ENCODE measurements around the gene ACACA. TPM values are rescaled to one million over a fixed set of nuclear protein-coding genes. Genes with fewer than 3 reads are reported as not detected.

ACACA gene
- total RNA-seq, 2 experiments from 2014 or later = 38.7 TPM

DNA sequence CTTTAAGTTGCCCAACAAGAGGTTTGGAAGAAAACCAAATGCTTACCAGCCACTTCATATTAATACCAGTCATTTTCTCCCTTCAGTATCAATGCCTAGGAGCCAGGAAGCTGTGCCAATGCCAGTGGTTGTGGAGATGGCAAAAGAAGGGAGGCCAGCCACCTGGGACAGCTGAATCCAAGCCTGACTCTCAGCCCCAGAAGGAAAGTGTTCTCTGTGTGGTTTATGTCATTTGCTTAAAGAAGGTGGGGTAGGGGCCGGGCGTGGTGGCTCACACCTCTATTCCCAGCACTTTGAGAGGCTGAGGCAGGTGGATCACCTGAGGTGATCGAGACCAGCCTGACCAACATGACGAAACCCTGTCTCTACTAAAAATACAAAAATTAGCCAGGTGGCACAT lies 17.5 kb downstream of the ACACA start:
- Mint-ChIP-seq H3K36me3 (ENCODE audit: low read depth) (no peaks in the 10 kb centered on the region), H3K27me3 (no peaks in the 10 kb centered on the region), H3K4me1 (peaks cover 23% of the 10 kb centered on the region), H3K4me3 (no peak overlapping the region), H3K9me3 (no peaks in the 10 kb centered on the region), H3K27ac (no peak overlapping the region)
- no peak for DNase-seq
- ChIA-PET CTCF (interaction anchor here (1.5 kb wide), 1 partner anchor 13 kb away, joined by 3 read pairs; no protein-coding TSS in a partner anchor), POLR2A (no interaction called here)

GRCh38 chr17:37388266-37388665 lies 18.4 kb downstream of the ACACA start:
- Mint-ChIP-seq H3K4me3 (no peak overlapping the region), H3K27ac (no peak overlapping the region), H3K36me3 (ENCODE audit: low read depth) (no peaks in the 10 kb centered on the region), H3K27me3 (no peaks in the 10 kb centered on the region), H3K4me1 (peaks cover 20% of the 10 kb centered on the region), H3K9me3 (no peaks in the 10 kb centered on the region)
- CTCF ChIA-PET = interaction anchor here (0.6 to 1.5 kb wide), 6 partner anchors 9 to 199 kb away, joined by 3 to 6 read pairs (median 3); no protein-coding TSS in a partner anchor
- DNase-seq = no peak
- POLR2A ChIA-PET = no interaction called here

GRCh38 chr17:37386462-37386861 lies 20.2 kb downstream of the ACACA start:
- ChIA-PET CTCF (interaction anchor here (1.6 to 1.7 kb wide), 2 partner anchors 8 to 10 kb away, joined by 5 to 6 read pairs; partner anchors contain the start of gene C17orf78), POLR2A (no interaction called here)
- H3K27ac Mint-ChIP-seq = no peak overlapping the region
- no peaks in the 10 kb centered on the region for H3K27me3 Mint-ChIP-seq
- no peak for DNase-seq
- no peak overlapping the region for H3K4me3 Mint-ChIP-seq
- H3K36me3 Mint-ChIP-seq (ENCODE audit: low read depth) = no peaks in the 10 kb centered on the region
- peaks cover 4% of the 10 kb centered on the region for H3K4me1 Mint-ChIP-seq
- no peaks in the 10 kb centered on the region for H3K9me3 Mint-ChIP-seq

GRCh38 chr17:37385474-37385990 lies 21.1 kb downstream of the ACACA start:
- ChIA-PET POLR2A (no interaction called here), CTCF (interaction anchor here (1.3 kb wide), 2 partner anchors 12 to 52 kb away, joined by 3 to 7 read pairs; no protein-coding TSS in a partner anchor)
- H3K27ac Mint-ChIP-seq = no peak overlapping the region
- no peaks in the 10 kb centered on the region for H3K27me3 Mint-ChIP-seq
- H3K4me1 Mint-ChIP-seq = no peaks in the 10 kb centered on the region
- H3K4me3 Mint-ChIP-seq = no peak overlapping the region
- no peak for DNase-seq
- H3K36me3 Mint-ChIP-seq (ENCODE audit: low read depth) = no peaks in the 10 kb centered on the region
- H3K9me3 Mint-ChIP-seq = no peaks in the 10 kb centered on the region

DNA sequence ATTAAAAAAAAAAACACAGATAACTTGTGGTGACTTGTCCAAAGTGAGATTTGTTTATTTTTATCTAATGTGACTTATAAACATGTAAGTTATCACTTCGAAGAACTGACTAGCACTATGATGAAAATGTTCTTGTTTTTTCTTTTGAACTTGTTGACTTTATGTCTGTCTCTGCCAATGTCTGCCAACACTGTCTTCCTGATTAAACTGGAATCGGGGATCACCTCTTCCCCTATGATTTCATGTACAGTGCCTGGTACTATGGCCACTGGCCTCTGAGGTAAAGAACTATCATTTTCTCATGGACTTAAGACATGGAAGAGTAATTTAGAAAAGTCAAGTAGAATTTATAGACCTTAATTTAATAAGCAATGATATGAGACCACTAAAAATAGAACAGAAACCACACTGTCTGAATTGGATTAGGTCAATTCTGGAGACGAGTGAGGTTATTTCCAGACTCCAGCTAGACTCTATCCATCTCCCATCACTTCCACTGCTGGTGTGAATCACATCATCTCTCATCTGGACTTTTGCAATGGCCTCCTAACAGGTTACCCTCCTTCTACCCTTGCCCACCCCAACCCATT lies 22.0 kb downstream of the ACACA start:
- POLR2A ChIA-PET = no interaction called here
- no peaks in the 10 kb centered on the region for H3K9me3 Mint-ChIP-seq
- no peak for DNase-seq

GRCh38 chr17:37382056-37382455 lies 24.6 kb downstream of the ACACA start:
- no peaks in the 10 kb centered on the region for H3K4me1 Mint-ChIP-seq
- H3K27me3 Mint-ChIP-seq = no peaks in the 10 kb centered on the region
- H3K27ac Mint-ChIP-seq = no peak overlapping the region
- H3K4me3 Mint-ChIP-seq = no peak overlapping the region
- CTCF ChIA-PET = interaction anchor here (1.2 kb wide), 1 partner anchor 29 kb away, joined by 3 read pairs; no protein-coding TSS in a partner anchor
- no peaks in the 10 kb centered on the region for H3K9me3 Mint-ChIP-seq
- no peak for DNase-seq
- H3K36me3 Mint-ChIP-seq (ENCODE audit: low read depth) = no peaks in the 10 kb centered on the region
- POLR2A ChIA-PET = interaction anchor here (0.7 kb wide), 1 partner anchor 56 kb away, joined by 3 read pairs; no protein-coding TSS in a partner anchor

More for the DNA sequence above, 22.0 kb downstream of the ACACA start:
- CTCF ChIA-PET = interaction anchor here (1.3 kb wide), 2 partner anchors 12 to 53 kb away, joined by 3 to 7 read pairs; no protein-coding TSS in a partner anchor
- H3K4me3 Mint-ChIP-seq = no peak overlapping the region
- no peaks in the 10 kb centered on the region for H3K36me3 Mint-ChIP-seq (ENCODE audit: low read depth)
- H3K27me3 Mint-ChIP-seq = no peaks in the 10 kb centered on the region
- no peak overlapping the region for H3K27ac Mint-ChIP-seq
- H3K4me1 Mint-ChIP-seq = no peaks in the 10 kb centered on the region

GRCh38 chr17:37375706-37376105 lies 30.9 kb downstream of the ACACA start, which contains the start of gene C17orf78:
TSS of gene C17orf78 (plus strand) at chr17:37375985. CDS start at chr17:37376093, 108 bp downstream.
- POLR2A ChIA-PET = no interaction called here
- no peak within 1 kb of the TSS for H3K27ac Mint-ChIP-seq

DNA sequence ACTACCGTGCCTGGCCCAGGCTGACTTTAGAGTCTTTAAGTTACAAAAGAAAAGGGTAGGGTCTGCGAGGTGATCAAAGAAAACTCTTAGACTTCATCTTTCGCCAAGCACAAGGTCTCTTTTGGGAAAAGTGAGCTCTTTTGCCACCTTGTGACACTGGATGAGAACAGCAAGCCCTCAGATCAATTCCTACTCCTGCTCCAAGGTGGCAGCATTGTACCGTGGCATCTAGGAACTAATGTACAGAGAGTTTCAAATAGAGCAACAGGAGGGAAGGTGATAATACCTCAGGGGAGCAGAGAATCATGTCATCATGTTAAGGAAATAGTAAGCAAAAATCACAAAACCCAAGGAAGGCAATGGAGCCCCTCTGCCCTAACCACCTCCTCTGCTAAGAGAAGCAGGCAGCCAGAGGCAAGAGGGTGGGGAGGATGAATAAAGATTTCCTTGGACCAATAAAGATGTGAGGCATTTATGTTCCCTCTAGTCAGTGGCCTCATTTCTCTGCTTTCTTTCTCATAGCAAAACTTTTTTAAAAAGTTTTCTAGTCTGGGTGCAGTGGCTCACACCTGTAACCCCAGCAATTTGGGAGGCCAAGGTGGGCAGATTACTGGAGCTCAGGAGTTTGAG lies 33.0 kb downstream of the ACACA start:
- Mint-ChIP-seq H3K27ac (no peak overlapping the region), H3K9me3 (no peaks in the 10 kb centered on the region), H3K36me3 (ENCODE audit: low read depth) (no peaks in the 10 kb centered on the region), H3K4me3 (no peak overlapping the region), H3K4me1 (peaks cover 7% of the 10 kb centered on the region), H3K27me3 (no peaks in the 10 kb centered on the region)
- ChIA-PET POLR2A (no interaction called here), CTCF (interaction anchor here (0.6 to 2.1 kb wide), 35 partner anchors 9 to 771 kb away, joined by 3 to 14 read pairs (median 4); partner anchors contain the start of genes ACACA, MRM1, SYNRG and TADA2A)
- DNase-seq = peak; percentile 80

More at GRCh38 chr17:37375706-37376105, 30.9 kb downstream of the ACACA start, which contains the start of gene C17orf78:
- no peaks in the 10 kb centered on the region for H3K36me3 Mint-ChIP-seq (ENCODE audit: low read depth)
- no peak for DNase-seq
- no peaks in the 10 kb centered on the region for H3K27me3 Mint-ChIP-seq
- no peak within 1 kb of the TSS for H3K4me3 Mint-ChIP-seq
- CTCF ChIA-PET = interaction anchor here (0.6 to 1.5 kb wide), 5 partner anchors 11 to 1417 kb away, joined by 3 to 6 read pairs (median 3); no protein-coding TSS in a partner anchor
- peaks cover 7% of the 10 kb centered on the region for H3K4me1 Mint-ChIP-seq
- H3K9me3 Mint-ChIP-seq = no peaks in the 10 kb centered on the region

DNA sequence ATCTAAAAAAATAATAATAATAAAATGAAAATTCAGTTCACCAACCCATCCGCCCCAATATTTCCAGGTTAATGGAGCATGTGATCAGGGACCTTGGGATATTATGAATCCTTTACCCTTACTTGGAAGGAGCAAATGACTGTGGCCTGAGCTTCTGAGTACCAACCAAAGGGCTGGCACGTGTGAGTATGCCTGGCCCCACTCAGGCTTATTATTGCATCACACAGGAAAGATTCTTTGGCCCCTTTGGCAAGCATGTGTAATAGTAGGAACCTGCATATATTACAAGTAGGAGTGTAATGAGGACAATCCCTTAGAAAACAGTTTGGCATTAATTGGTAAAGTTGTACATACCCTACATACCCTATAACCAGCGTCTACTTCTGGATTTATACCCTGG lies 38.1 kb downstream of the ACACA start:
- Mint-ChIP-seq H3K4me3 (no peak overlapping the region), H3K4me1 (peaks cover 6% of the 10 kb centered on the region), H3K27ac (no peak overlapping the region), H3K27me3 (no peaks in the 10 kb centered on the region), H3K36me3 (ENCODE audit: low read depth) (no peaks in the 10 kb centered on the region), H3K9me3 (no peaks in the 10 kb centered on the region)
- ChIA-PET CTCF (no interaction called here), POLR2A (no interaction called here)
- DNase-seq = no peak

DNA sequence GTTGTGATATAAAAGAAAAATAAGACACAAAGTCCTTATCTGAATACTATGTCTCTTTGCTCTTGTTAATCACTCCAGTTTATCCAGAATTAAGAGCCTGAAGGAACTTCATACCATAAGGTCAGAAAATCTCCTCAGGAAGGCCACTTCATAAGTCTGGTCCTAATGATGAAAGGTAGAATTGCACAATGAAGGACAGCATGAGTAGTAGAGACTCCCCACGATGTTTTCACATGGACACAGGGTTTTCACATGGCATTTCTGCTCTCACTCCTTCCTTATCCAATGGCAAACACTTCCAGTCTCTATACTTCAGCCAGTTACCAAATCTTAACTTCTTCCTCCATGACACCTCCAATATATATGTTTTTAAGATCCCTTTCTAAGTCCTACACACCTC lies 41.0 kb downstream of the ACACA start:
- H3K36me3 Mint-ChIP-seq (ENCODE audit: low read depth) = peaks cover 1% of the 10 kb centered on the region
- ChIA-PET POLR2A (no interaction called here), CTCF (no interaction called here)

DNA sequence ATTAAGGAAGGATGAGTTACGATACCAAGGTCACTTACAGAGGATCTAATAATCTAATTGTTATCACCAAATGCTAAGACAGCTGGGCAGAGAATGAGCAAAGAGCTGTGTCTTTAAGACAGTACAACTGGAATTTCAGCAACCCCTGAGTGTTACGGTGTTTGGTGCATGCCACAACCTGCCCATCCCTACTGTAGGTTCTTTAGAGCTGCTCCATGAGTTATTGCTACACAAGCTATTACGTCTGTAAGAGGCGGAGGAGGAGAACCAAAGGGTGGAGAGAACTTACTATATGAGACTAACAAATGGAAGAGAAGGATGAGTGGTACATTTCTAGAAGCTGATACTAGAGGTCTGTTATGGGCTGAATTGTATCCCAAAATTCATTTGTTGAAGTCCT lies 45.1 kb downstream of the ACACA start:
- Mint-ChIP-seq H3K36me3 (ENCODE audit: low read depth) (peaks cover 1% of the 10 kb centered on the region), H3K9me3 (no peaks in the 10 kb centered on the region), H3K27me3 (no peaks in the 10 kb centered on the region), H3K27ac (no peak overlapping the region), H3K4me1 (peaks cover 25% of the 10 kb centered on the region), H3K4me3 (no peak overlapping the region)
- ChIA-PET POLR2A (interaction anchor here (0.6 kb wide), 1 partner anchor 642 kb away, joined by 3 read pairs; no protein-coding TSS in a partner anchor), CTCF (interaction anchor here (1.0 to 1.6 kb wide), 2 partner anchors 12 to 60 kb away, joined by 3 to 10 read pairs; no protein-coding TSS in a partner anchor)
- DNase-seq = no peak

More for the DNA sequence above, 41.0 kb downstream of the ACACA start:
- Mint-ChIP-seq H3K4me1 (no peaks in the 10 kb centered on the region), H3K27ac (no peak overlapping the region), H3K4me3 (no peak overlapping the region), H3K27me3 (no peaks in the 10 kb centered on the region), H3K9me3 (no peaks in the 10 kb centered on the region)
- no peak for DNase-seq

DNA sequence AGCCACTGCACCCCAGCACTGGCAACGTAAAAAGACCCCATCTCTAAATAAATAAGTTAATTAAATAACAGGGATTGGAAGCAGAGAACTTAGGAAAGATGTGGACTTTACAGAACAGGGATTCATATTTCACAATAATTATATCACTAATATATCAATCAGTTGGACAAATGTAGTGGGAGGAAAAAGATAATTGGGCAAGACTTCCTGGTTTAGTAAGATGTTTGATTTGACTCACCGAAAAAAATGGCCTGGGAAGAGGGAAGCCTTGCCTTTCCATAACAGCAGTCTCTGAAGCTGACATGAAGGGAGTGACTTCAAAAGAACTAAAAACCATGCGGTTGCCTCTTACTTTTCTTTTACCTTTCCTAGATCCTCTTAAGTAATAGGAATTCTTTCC lies 46.0 kb downstream of the ACACA start:
- no peak overlapping the region for H3K4me3 Mint-ChIP-seq
- CTCF ChIA-PET = interaction anchor here (1.0 kb wide), 1 partner anchor 61 kb away, joined by 3 read pairs; no protein-coding TSS in a partner anchor
- POLR2A ChIA-PET = no interaction called here
- H3K27me3 Mint-ChIP-seq = no peaks in the 10 kb centered on the region
- no peak overlapping the region for H3K27ac Mint-ChIP-seq
- no peak for DNase-seq
- peaks cover 25% of the 10 kb centered on the region for H3K4me1 Mint-ChIP-seq
- H3K9me3 Mint-ChIP-seq = no peaks in the 10 kb centered on the region
- H3K36me3 Mint-ChIP-seq (ENCODE audit: low read depth) = peaks cover 1% of the 10 kb centered on the region

DNA sequence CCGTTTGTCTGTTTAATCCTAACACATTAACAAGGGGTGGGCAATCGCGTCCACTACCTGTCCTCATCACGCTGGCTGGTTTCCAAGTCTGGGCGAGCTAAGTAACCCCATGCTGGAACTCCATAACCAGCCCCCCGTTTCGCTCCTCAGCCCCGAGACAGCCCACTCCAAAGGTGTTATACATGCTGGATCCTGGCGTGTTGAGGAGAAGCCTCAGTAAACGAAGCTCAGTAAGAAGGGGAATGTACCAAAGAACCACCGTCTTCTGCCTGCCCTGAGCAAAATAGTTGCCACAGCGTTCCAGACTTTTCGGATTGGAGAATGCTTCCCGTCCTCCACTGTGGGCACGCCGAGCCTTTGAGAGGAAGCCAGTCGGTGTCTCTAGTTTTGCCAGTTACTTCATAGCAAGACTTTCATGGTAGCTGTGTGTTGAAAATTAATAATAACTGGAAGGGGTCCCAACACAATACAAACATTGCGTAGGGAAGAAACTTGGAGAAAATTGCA lies 46.9 kb downstream of the ACACA start:
- H3K4me1 Mint-ChIP-seq = peaks cover 25% of the 10 kb centered on the region
- H3K27ac Mint-ChIP-seq = peak overlapping the region; percentile 76
- H3K36me3 Mint-ChIP-seq (ENCODE audit: low read depth) = peaks cover 1% of the 10 kb centered on the region
- H3K4me3 Mint-ChIP-seq = peak overlapping the region; percentile 62
- ChIA-PET CTCF (interaction anchor here (0.5 to 2.6 kb wide), 4 partner anchors 14 to 313 kb away, joined by 3 to 13 read pairs (median 4); no protein-coding TSS in a partner anchor), POLR2A (no interaction called here)
- no peak for DNase-seq
- H3K9me3 Mint-ChIP-seq = no peaks in the 10 kb centered on the region
- no peaks in the 10 kb centered on the region for H3K27me3 Mint-ChIP-seq

Measured in activated CD4-positive, alpha-beta T cell treated with anti-CD3 and anti-CD28 coated beads, Interleukin-2, amount 10 ng/mL, durations not matched to agents 7 days and 5 days (primary cell).